CD1c-positive myeloid dendritic cell (primary cell): ENCODE data around the gene SIPA1.

Experiments used
- DNase-seq: peaks from one replicate; pipeline ENCODE4 v3.0.0-alpha.2; 2016; ENCODE audit errors: extremely low spot score

The SIPA1 gene

GRCh38 chr11:65607614-65608426 lies 30.1 kb upstream of the SIPA1 start:
- DNase-seq = no peak

- DNase-seq = no peak
Observed at GRCh38 chr11:65609229-65609628, 28.7 kb upstream of the SIPA1 start.

GRCh38 chr11:65609665-65610064 lies 28.2 kb upstream of the SIPA1 start:
- DNase-seq = no peak

GRCh38 chr11:65610404-65610803 lies 27.5 kb upstream of the SIPA1 start:
- DNase-seq = no peak

- peak; percentile 85 for DNase-seq
Observed at GRCh38 chr11:65611028-65611757, 26.7 kb upstream of the SIPA1 start.

GRCh38 chr11:65611758-65612603 lies 25.9 kb upstream of the SIPA1 start:
- no peak for DNase-seq

GRCh38 chr11:65612691-65613090 lies 25.2 kb upstream of the SIPA1 start:
- no peak for DNase-seq

- no peak for DNase-seq
Observed at GRCh38 chr11:65613091-65613928, 24.6 kb upstream of the SIPA1 start.

- DNase-seq = peak; percentile 100
Observed at GRCh38 chr11:65615229-65615949, 22.5 kb upstream of the SIPA1 start, which contains the start of gene PCNX3. Gene PCNX3 (plus strand): TSS chr11:65615776. CDS start chr11:65616312, 536 bp downstream.

GRCh38 chr11:65615950-65616574 lies 21.8 kb upstream of the SIPA1 start:
- no peak for DNase-seq

GRCh38 chr11:65616575-65617001 lies 21.3 kb upstream of the SIPA1 start:
- no peak for DNase-seq

GRCh38 chr11:65617136-65617850 lies 20.6 kb upstream of the SIPA1 start:
- no peak for DNase-seq

GRCh38 chr11:65617990-65618751 lies 19.7 kb upstream of the SIPA1 start:
- DNase-seq = no peak

GRCh38 chr11:65618763-65619162 lies 19.1 kb upstream of the SIPA1 start:
- DNase-seq = no peak

- DNase-seq = no peak
Observed at GRCh38 chr11:65619281-65619928, 18.5 kb upstream of the SIPA1 start.

GRCh38 chr11:65620666-65621065 lies 17.2 kb upstream of the SIPA1 start:
- no peak for DNase-seq

- DNase-seq = no peak
Observed at GRCh38 chr11:65621460-65621859, 16.4 kb upstream of the SIPA1 start.

GRCh38 chr11:65622011-65622410 lies 15.9 kb upstream of the SIPA1 start:
- no peak for DNase-seq
